ENCODE data around the gene ATAD3C. TPM values are rescaled to one million over a fixed set of nuclear protein-coding genes. Genes with fewer than 3 reads are reported as not detected.
"Not testable (repeated sequence)": the region's sequence is repeated elsewhere in the genome, so short reads cannot be mapped to it uniquely, and the experiment has no call there.

The ATAD3C gene
- total RNA-seq, 1 experiment from 2014 or later, result 2.0 TPM

DNA sequence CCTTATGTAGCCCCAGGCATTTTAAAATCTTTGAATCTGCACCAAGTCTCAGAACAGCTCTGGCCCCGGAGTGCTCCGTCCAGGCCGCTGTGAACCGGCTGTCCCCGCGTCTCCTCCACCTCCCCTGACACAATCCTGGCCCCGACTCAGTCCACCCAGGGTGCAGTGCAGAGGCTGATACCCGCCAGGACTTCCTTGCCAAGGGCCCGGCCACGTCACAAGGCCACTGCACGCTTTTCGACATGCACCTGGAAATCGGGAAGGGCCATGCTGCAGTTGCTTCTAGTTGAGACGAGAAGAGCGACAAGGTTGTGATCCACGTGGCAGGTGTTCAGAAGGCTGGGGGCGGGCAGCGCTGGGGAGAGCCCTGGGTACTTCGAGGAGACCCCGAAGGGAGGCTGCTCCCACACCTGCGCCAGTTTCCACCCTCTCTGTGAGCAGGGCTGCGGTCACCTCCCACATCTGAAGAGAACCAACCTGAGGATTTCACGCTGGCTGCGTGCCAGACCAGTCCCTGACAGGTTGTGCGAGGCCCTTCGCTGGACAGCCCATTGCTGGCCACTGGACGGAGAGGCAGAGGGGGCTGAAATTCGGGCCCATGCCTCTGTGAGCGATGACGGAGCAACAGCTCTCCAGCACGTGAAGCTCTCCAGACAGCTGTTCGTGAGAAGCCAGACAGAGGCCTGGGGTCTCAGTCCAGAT, 7.3 kb upstream of the ATAD3C start:
- no peaks in the 10 kb centered on the region for H3K27me3 Mint-ChIP-seq (ENCODE audit: insufficient read depth, unreplicated experiment)
- ChIA-PET CTCF (interaction anchor here (0.6 to 1.8 kb wide), 4 partner anchors 9 to 68 kb away, joined by 3 to 11 read pairs (median 7); no protein-coding TSS in a partner anchor), POLR2A (no interaction called here)
- no peak overlapping the region for H3K27ac Mint-ChIP-seq (ENCODE audit: low read depth, unreplicated experiment)
- no peaks in the 10 kb centered on the region for H3K4me1 Mint-ChIP-seq (ENCODE audit: insufficient read depth, unreplicated experiment)
- BruUV-seq (replicated peaks), result no TSS peak
- H3K36me3 Mint-ChIP-seq (ENCODE audit: insufficient read depth, unreplicated experiment), result no peaks in the 10 kb centered on the region
- intact Hi-C loops (cut with micrococcal nuclease), result no loop called here
- no peak for DNase-seq (ENCODE audit: unreplicated experiment)
- TF ChIP-seq, protein P1, sequence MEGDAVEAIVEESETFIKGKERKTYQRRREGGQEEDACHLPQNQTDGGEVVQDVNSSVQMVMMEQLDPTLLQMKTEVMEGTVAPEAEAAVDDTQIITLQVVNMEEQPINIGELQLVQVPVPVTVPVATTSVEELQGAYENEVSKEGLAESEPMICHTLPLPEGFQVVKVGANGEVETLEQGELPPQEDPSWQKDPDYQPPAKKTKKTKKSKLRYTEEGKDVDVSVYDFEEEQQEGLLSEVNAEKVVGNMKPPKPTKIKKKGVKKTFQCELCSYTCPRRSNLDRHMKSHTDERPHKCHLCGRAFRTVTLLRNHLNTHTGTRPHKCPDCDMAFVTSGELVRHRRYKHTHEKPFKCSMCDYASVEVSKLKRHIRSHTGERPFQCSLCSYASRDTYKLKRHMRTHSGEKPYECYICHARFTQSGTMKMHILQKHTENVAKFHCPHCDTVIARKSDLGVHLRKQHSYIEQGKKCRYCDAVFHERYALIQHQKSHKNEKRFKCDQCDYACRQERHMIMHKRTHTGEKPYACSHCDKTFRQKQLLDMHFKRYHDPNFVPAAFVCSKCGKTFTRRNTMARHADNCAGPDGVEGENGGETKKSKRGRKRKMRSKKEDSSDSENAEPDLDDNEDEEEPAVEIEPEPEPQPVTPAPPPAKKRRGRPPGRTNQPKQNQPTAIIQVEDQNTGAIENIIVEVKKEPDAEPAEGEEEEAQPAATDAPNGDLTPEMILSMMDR (IDR thresholded peaks at IDR 0.05; ENCODE audit: unreplicated experiment), result no peak
- no peak overlapping the region for H3K4me3 Mint-ChIP-seq (ENCODE audit: unreplicated experiment)
- no peaks in the 10 kb centered on the region for H3K9me3 Mint-ChIP-seq (ENCODE audit: unreplicated experiment)

DNA sequence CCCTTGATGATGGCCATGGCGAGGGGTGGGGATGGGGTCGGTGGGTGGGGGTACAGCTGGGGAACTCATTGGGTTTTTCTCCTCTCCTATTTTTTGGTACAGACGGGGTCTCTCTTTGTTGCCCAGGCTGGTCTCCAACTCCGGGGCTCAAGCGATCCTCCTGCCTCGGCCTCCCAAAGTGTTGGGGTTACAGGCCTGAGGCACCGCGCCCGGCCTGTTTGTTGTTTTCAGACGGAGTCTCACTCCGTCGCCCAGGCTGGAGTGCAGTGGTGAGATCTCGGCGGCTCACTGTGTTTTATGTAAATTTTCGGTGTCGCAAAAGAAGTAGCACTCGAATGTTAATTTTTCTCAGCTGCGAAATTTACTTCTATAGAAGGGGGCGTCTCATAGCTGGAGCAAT, 2.9 kb upstream of the ATAD3C start:
- peaks cover 15% of the 10 kb centered on the region for H3K27me3 Mint-ChIP-seq (ENCODE audit: insufficient read depth, unreplicated experiment)
- intact Hi-C loops (cut with micrococcal nuclease); DNase-seq (ENCODE audit: unreplicated experiment); H3K4me1 Mint-ChIP-seq (ENCODE audit: insufficient read depth, unreplicated experiment); BruUV-seq (replicated peaks); H3K27ac Mint-ChIP-seq (ENCODE audit: low read depth, unreplicated experiment); POLR2A ChIA-PET; H3K4me3 Mint-ChIP-seq (ENCODE audit: unreplicated experiment); H3K9me3 Mint-ChIP-seq (ENCODE audit: unreplicated experiment); CTCF ChIA-PET; H3K36me3 Mint-ChIP-seq (ENCODE audit: insufficient read depth, unreplicated experiment): not testable (repeated sequence)

DNA sequence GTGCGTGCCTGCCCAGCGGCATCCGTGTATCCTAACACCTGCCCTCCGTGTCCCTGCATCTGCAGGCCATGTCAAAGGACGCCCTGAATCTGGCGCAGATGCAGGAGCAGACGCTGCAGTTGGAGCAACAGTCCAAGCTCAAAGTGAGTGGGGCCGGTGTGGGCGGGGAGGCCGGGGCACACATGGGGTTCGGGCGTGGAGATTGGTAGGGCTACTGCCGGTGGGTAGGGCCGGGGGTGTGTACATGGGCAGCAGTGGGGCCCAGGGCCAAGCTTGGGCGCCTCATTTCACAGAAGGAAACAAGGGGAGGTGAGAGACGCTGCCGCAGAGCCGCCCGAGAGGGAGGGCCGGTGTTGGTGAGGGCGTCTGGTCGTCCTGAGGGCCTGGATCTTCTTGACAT, 1.1 kb downstream of the ATAD3C start:
- H3K36me3 Mint-ChIP-seq (ENCODE audit: insufficient read depth, unreplicated experiment); H3K4me1 Mint-ChIP-seq (ENCODE audit: insufficient read depth, unreplicated experiment); H3K9me3 Mint-ChIP-seq (ENCODE audit: unreplicated experiment); BruUV-seq (replicated peaks); H3K27ac Mint-ChIP-seq (ENCODE audit: low read depth, unreplicated experiment); intact Hi-C loops (cut with micrococcal nuclease); H3K4me3 Mint-ChIP-seq (ENCODE audit: unreplicated experiment); DNase-seq (ENCODE audit: unreplicated experiment); POLR2A ChIA-PET: not testable (repeated sequence)
- CTCF ChIA-PET, result interaction anchor here (1.8 kb wide), 1 partner anchor 9 kb away, joined by 6 read pairs; no protein-coding TSS in a partner anchor
- H3K27me3 Mint-ChIP-seq (ENCODE audit: insufficient read depth, unreplicated experiment), result peaks cover 15% of the 10 kb centered on the region

DNA sequence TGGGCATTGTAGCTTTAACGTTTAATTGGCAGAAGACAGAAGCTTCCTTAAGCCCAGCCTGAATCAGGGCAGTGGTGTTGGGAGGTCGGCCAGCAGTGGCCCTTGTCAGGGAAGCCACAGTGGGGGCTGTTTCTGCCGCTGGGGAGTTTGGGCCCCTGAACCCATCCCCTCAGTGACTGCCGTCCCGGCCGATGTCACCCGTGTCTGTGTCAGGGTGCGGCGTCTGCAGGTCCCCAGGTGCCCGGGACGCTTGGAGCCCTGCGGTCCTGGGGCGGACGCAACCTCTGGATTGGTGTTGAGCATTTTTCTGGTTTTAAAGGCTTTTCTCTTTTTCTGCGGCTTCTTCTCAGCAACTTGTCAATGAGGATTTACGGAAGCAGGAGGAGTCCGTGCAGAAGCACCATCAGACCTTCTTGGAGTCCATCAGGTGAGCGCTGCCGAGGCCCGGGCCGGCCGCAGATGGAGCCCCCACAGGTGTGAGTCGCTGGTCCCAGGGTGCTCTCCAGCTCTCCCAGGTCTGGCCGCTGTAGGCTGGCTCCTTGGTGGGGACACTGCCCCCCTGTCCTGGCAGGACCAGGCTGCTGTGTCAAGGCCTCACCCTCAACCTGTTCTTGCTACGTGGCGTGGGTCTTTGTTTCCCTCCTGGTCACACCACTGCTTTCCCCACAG, 2.3 kb downstream of the ATAD3C start:
- H3K27ac Mint-ChIP-seq (ENCODE audit: low read depth, unreplicated experiment), result no peak overlapping the region
- no peak for DNase-seq (ENCODE audit: unreplicated experiment)
- intact Hi-C loops (cut with micrococcal nuclease), result no loop called here
- POLR2A ChIA-PET, result no interaction called here
- no peaks in the 10 kb centered on the region for H3K36me3 Mint-ChIP-seq (ENCODE audit: insufficient read depth, unreplicated experiment)
- H3K4me3 Mint-ChIP-seq (ENCODE audit: unreplicated experiment), result no peak overlapping the region
- H3K4me1 Mint-ChIP-seq (ENCODE audit: insufficient read depth, unreplicated experiment), result no peaks in the 10 kb centered on the region
- BruUV-seq (replicated peaks), result no TSS peak
- H3K9me3 Mint-ChIP-seq (ENCODE audit: unreplicated experiment), result no peaks in the 10 kb centered on the region
- CTCF ChIA-PET, result interaction anchor here (0.6 to 1.8 kb wide), 2 partner anchors 10 to 14 kb away, joined by 4 to 6 read pairs; no protein-coding TSS in a partner anchor
- TF ChIP-seq, protein P1 (IDR thresholded peaks at IDR 0.05; ENCODE audit: unreplicated experiment), result no peak
- H3K27me3 Mint-ChIP-seq (ENCODE audit: insufficient read depth, unreplicated experiment), result peaks cover 15% of the 10 kb centered on the region

DNA sequence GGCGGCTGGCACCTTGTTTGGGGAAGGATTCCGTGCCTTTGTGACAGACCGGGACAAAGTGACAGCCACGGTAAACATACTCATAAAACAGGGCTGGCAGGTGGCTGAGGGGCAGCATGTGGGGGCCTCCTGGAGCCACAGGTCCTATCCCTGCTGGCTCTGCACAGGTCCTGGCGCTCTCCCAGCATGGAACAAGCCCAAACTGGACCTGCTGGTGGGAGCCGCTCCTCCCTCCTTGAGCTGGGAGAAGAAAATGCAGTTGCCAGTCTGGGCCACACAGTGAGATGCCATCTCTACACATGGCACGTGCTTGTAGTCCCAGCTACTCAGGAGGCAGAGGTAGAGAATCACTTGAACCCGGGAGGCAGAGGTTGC, 2.9 kb downstream of the ATAD3C start:
- DNase-seq (ENCODE audit: unreplicated experiment); POLR2A ChIA-PET; H3K36me3 Mint-ChIP-seq (ENCODE audit: insufficient read depth, unreplicated experiment); H3K4me3 Mint-ChIP-seq (ENCODE audit: unreplicated experiment); H3K27ac Mint-ChIP-seq (ENCODE audit: low read depth, unreplicated experiment); intact Hi-C loops (cut with micrococcal nuclease); BruUV-seq (replicated peaks); H3K4me1 Mint-ChIP-seq (ENCODE audit: insufficient read depth, unreplicated experiment); H3K9me3 Mint-ChIP-seq (ENCODE audit: unreplicated experiment): not testable (repeated sequence)
- H3K27me3 Mint-ChIP-seq (ENCODE audit: insufficient read depth, unreplicated experiment), result peaks cover 15% of the 10 kb centered on the region
- CTCF ChIA-PET, result interaction anchor here (1.8 kb wide), 1 partner anchor 11 kb away, joined by 6 read pairs; no protein-coding TSS in a partner anchor
